HEK293 (cell line): ENCODE measurements around the gene MCTP1.

ENCODE experiments used
- CTCF ChIA-PET: fragments of 350-600 bp; formaldehyde crosslinking; extraction: SDS; loops from one replicate; lab custom pipeline; 2021; ENCODE audit warnings: antibody characterized with exemption; lab: Yijun Ruan, JAX
- POLR2A ChIA-PET: fragments of 300-600 bp; formaldehyde crosslinking; extraction: SDS; loops from one replicate; lab custom pipeline; 2020; ENCODE audit warnings: antibody characterized with exemption, inconsistent platforms; lab: Yijun Ruan, JAX
- H3K27ac ChIP-seq: fragments of 200-500 bp; sonication (Bioruptor generic); 2 replicates; pipeline ENCODE4 v1.5.1; 2014; ENCODE audit warnings: low read depth, low read length, control low read depth, inconsistent platforms; ENCODE audit errors: extremely low read depth
- H3K36me3 ChIP-seq, 2 experiments: fragments of 200-500 bp in 1 of 2; sonication (Bioruptor generic) in 1 of 2; 1 replicate in 1 of 2; 2 replicates in 1 of 2; pipeline ENCODE4 v1.5.1; 2014 to 2017; ENCODE audit warnings: inconsistent platforms in 2 of 2, low read length in 2 of 2; ENCODE audit not compliant: control insufficient read depth in 2 of 2, insufficient read depth in 1 of 2
- H3K4me1 ChIP-seq: fragments of 200-500 bp; sonication (Bioruptor generic); 2 replicates; pipeline ENCODE4 v1.5.1; 2014; ENCODE audit warnings: mild to moderate bottlenecking, low read length, inconsistent platforms; ENCODE audit not compliant: control insufficient read depth, insufficient read depth
- H3K4me3 ChIP-seq: 2 replicates; pipeline ENCODE4 v1.5.1; 2011; ENCODE audit warnings: low read depth, mild to moderate bottlenecking, control low read depth, low read length, moderate library complexity
- H3K9me3 ChIP-seq: fragments of 200-500 bp; sonication (Bioruptor generic); 2 replicates; pipeline ENCODE4 v1.5.1; 2014; ENCODE audit warnings: low read depth, low read length, inconsistent platforms; ENCODE audit not compliant: control insufficient read depth, insufficient read depth
- GLI4 ChIP-seq: fragments of 450-650 bp; formaldehyde crosslinking; IDR thresholded peaks from 2 replicates; pipeline ENCODE4 v1.5.1; 2016; ENCODE audit warnings: missing biosample characterization, missing genetic modification characterization
- IKZF3 ChIP-seq: fragments of 450-650 bp; IDR thresholded peaks from 2 replicates; pipeline ENCODE4 v1.5.0; 2018; ENCODE audit warnings: missing biosample characterization, mild to moderate bottlenecking, missing genetic modification characterization, moderate library complexity
- SP2 ChIP-seq: fragments of 450-650 bp; formaldehyde crosslinking; IDR thresholded peaks from 2 replicates; pipeline ENCODE4 v1.5.1; 2016; ENCODE audit warnings: missing biosample characterization, missing genetic modification characterization
- ZEB2 ChIP-seq: fragments of 450-650 bp; formaldehyde crosslinking; IDR thresholded peaks from 2 replicates; pipeline ENCODE4 v1.5.1; 2016; ENCODE audit warnings: missing biosample characterization, missing genetic modification characterization
- ZFHX2 ChIP-seq: fragments of 450-650 bp; formaldehyde crosslinking; conservative IDR thresholded peaks from 2 replicates; pipeline ENCODE4 v1.5.1; 2016; ENCODE audit warnings: missing biosample characterization, missing genetic modification characterization
- ZFP41 ChIP-seq: fragments of 450-650 bp; formaldehyde crosslinking; IDR thresholded peaks from 2 replicates; pipeline ENCODE4 v1.5.1; 2016; ENCODE audit warnings: missing biosample characterization, missing genetic modification characterization, borderline replicate concordance
- ZNF112 ChIP-seq: fragments of 450-650 bp; formaldehyde crosslinking; IDR thresholded peaks from 2 replicates; pipeline ENCODE4 v1.5.0; 2017; ENCODE audit warnings: missing biosample characterization, missing genetic modification characterization
- ZNF138 ChIP-seq: fragments of 450-650 bp; formaldehyde crosslinking; IDR thresholded peaks from 2 replicates; pipeline ENCODE4 v1.5.1; 2016; ENCODE audit warnings: missing biosample characterization, missing genetic modification characterization, borderline replicate concordance
- ZNF155 ChIP-seq: fragments of 450-650 bp; formaldehyde crosslinking; IDR thresholded peaks from 2 replicates; pipeline ENCODE4 v1.5.1; 2016; ENCODE audit warnings: missing biosample characterization, missing genetic modification characterization
- ZNF274 ChIP-seq, 2 experiments: fragments of 200-500 bp in 1 of 2; fragments of 450-650 bp in 1 of 2; sonication (Bioruptor generic) in 1 of 2; formaldehyde crosslinking in 1 of 2; IDR thresholded peaks; 2 replicates each; pipeline versions ENCODE4 v1.5.1 to v1.6.1; 2014 to 2016; ENCODE audit warnings: borderline replicate concordance in 1 of 2, inconsistent platforms in 1 of 2, low read length in 1 of 2, missing biosample characterization in 1 of 2, missing genetic modification characterization in 1 of 2
- ZNF311 ChIP-seq: fragments of 450-650 bp; formaldehyde crosslinking; IDR thresholded peaks from 2 replicates; pipeline ENCODE4 v1.5.1; 2017; ENCODE audit warnings: missing biosample characterization, missing genetic modification characterization, borderline replicate concordance
- ZNF350 ChIP-seq: fragments of 450-650 bp; formaldehyde crosslinking; IDR thresholded peaks from 2 replicates; pipeline ENCODE4 v1.5.0; 2017; ENCODE audit warnings: missing biosample characterization, mild to moderate bottlenecking, missing genetic modification characterization
- ZNF510 ChIP-seq: fragments of 450-650 bp; formaldehyde crosslinking; IDR thresholded peaks from 2 replicates; pipeline ENCODE4 v1.5.1; 2018; ENCODE audit warnings: mild to moderate bottlenecking, missing genetic modification characterization, missing biosample characterization; ENCODE audit not compliant: insufficient replicate concordance
- ZNF555 ChIP-seq: fragments of 450-650 bp; formaldehyde crosslinking; conservative IDR thresholded peaks from 2 replicates; pipeline ENCODE4 v1.5.1; 2017; ENCODE audit warnings: missing biosample characterization, mild to moderate bottlenecking, missing genetic modification characterization, inconsistent platforms
- ZNF621 ChIP-seq: fragments of 450-650 bp; formaldehyde crosslinking; IDR thresholded peaks from 2 replicates; pipeline ENCODE4 v1.5.1; 2017; ENCODE audit warnings: missing biosample characterization, missing genetic modification characterization
- ZNF626 ChIP-seq: fragments of 450-650 bp; sonication (Bioruptor Pico); formaldehyde crosslinking; IDR thresholded peaks from 2 replicates; pipeline ENCODE4 v1.5.1; 2018; ENCODE audit warnings: missing biosample characterization, missing genetic modification characterization, inconsistent platforms
- ZNF670 ChIP-seq: fragments of 450-650 bp; formaldehyde crosslinking; IDR thresholded peaks from 2 replicates; pipeline ENCODE4 v1.5.1; 2016; ENCODE audit warnings: missing biosample characterization, missing genetic modification characterization, low read depth
- ZNF677 ChIP-seq: fragments of 450-650 bp; IDR thresholded peaks from 2 replicates; pipeline ENCODE4 v1.5.0; 2018; ENCODE audit warnings: missing biosample characterization, mild to moderate bottlenecking, missing genetic modification characterization, moderate library complexity
- ZNF777 ChIP-seq: fragments of 450-650 bp; formaldehyde crosslinking; IDR thresholded peaks from 2 replicates; pipeline ENCODE4 v1.5.1; 2017; ENCODE audit warnings: missing biosample characterization, missing genetic modification characterization, borderline replicate concordance
- ZNF837 ChIP-seq: fragments of 450-650 bp; formaldehyde crosslinking; IDR thresholded peaks from 2 replicates; pipeline ENCODE4 v1.5.1; 2016; ENCODE audit warnings: missing biosample characterization, missing genetic modification characterization
- TF ChIP-seq, protein P1 (sequence below): fragments of 450-650 bp; formaldehyde crosslinking; IDR thresholded peaks from 2 replicates; pipeline ENCODE4 v1.5.1; 2016; ENCODE audit warnings: missing biosample characterization, missing genetic modification characterization
- TF ChIP-seq, protein P2 (sequence below): fragments of 450-650 bp; formaldehyde crosslinking; IDR thresholded peaks from 2 replicates; pipeline ENCODE4 v1.5.1; 2017; ENCODE audit warnings: missing biosample characterization, missing genetic modification characterization
- TF ChIP-seq, protein P3 (sequence below): fragments of 450-650 bp; formaldehyde crosslinking; IDR thresholded peaks from 2 replicates; pipeline ENCODE4 v1.5.1; 2016; ENCODE audit warnings: missing biosample characterization, missing genetic modification characterization, borderline replicate concordance

MCTP1 gene

DNA sequence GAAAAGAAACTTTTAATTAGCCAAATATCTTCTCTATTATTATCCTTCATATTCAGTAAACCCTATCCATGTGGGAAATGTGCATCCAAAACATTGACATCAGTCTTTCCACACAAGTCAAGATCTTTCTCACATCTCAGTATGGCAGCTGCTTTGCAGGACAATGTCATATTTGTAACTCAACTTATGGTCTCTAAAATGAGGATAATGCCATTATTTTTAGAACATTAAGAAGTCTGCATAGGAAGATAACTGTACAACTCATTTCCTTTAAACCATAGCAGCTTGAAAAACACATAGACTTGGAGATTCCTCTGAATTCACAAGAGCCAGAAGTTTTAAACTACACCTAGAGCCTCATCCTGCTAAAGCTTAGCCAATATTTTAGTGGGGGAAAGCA, 43.7 kb downstream of the MCTP1 start (continued):
- TF ChIP-seq ZNF837: no peak
- TF ChIP-seq ZNF311 (tag by site-specific recombination): no peak
- TF ChIP-seq ZNF777 (tag by site-specific recombination): no peak
- TF ChIP-seq, protein P1, sequence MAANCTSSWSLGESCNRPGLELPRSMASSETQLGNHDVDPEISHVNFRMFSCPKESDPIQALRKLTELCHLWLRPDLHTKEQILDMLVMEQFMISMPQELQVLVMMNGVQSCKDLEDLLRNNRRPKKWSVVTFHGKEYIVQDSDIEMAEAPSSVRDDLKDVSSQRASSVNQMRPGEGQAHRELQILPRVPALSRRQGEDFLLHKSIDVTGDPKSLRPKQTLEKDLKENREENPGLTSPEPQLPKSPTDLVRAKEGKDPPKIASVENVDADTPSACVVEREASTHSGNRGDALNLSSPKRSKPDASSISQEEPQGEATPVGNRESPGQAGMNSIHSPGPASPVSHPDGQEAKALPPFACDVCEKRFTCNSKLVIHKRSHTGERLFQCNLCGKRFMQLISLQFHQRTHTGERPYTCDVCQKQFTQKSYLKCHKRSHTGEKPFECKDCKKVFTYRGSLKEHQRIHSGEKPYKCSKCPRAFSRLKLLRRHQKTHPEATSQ: no peak
- no peak for TF ChIP-seq ZNF670 (tag by site-specific recombination)

DNA sequence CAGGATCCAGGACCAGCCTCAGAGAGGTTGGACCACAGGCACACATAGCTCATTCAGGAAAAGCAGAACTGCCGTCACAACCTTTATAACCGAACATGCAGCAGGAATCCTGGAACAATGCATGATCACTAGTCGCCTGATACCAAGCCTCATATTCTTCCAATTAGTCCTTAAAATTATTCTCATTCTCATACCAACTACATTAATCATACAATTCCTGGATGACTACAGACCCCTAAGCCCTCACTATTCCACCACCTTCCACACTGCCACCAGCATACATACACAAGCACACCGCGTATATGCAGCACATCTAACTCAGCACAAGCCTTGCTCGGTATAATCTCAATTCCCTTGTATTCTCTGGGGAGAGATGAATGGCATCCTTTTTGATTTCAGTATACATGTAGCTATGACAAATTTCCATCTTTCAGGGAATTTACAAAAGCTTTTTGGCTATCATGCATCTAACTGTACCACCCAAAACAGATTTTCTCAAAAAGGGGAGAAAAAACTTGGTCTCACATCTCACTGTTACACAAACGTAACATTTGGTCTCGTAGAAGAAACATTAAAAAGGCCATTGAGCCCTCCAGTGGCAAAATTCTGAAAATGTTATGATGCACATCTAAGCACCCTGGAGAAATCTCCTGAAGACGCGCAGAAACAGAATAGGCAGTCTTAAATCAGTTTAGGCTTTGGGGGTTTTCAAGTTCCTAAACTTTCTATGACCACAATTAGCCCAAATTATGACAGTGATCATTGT, 46.2 kb downstream of the MCTP1 start:
- Histone ChIP-seq H3K4me1 (no peaks in the 10 kb centered on the region), H3K27ac (no peak overlapping the region), H3K9me3 (no peaks in the 10 kb centered on the region), H3K4me3 (no peak overlapping the region), H3K36me3 (no peaks in the 10 kb centered on the region)
- no peak for TF ChIP-seq ZNF621 (tag by site-specific recombination)
- no peak for TF ChIP-seq ZNF510
- no peak for TF ChIP-seq IKZF3 (tag by site-specific recombination)
- TF ChIP-seq ZNF677 (tag by site-specific recombination): no peak
- TF ChIP-seq, protein P2, sequence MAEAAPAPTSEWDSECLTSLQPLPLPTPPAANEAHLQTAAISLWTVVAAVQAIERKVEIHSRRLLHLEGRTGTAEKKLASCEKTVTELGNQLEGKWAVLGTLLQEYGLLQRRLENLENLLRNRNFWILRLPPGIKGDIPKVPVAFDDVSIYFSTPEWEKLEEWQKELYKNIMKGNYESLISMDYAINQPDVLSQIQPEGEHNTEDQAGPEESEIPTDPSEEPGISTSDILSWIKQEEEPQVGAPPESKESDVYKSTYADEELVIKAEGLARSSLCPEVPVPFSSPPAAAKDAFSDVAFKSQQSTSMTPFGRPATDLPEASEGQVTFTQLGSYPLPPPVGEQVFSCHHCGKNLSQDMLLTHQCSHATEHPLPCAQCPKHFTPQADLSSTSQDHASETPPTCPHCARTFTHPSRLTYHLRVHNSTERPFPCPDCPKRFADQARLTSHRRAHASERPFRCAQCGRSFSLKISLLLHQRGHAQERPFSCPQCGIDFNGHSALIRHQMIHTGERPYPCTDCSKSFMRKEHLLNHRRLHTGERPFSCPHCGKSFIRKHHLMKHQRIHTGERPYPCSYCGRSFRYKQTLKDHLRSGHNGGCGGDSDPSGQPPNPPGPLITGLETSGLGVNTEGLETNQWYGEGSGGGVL (tag by site-specific recombination): no peak
- no peak for TF ChIP-seq ZNF555 (tag by site-specific recombination)
- no peak for TF ChIP-seq ZFHX2 (tag by site-specific recombination)
- TF ChIP-seq ZNF138: no peak
- TF ChIP-seq ZNF274 (IDR thresholded peaks at IDR 0.05; ENCODE audit: low read length): no peak
- TF ChIP-seq ZNF274 (tag by site-specific recombination; IDR thresholded peaks at IDR 0.05; ENCODE audit: borderline replicate concordance): no peak
- no peak for TF ChIP-seq ZNF155 (tag by site-specific recombination)
- ChIA-PET POLR2A (no interaction called here), CTCF (interaction anchor here (0.6 to 1.0 kb wide), 6 partner anchors 14 to 610 kb away, joined by 3 to 5 read pairs (median 3); no protein-coding TSS in a partner anchor)

DNA sequence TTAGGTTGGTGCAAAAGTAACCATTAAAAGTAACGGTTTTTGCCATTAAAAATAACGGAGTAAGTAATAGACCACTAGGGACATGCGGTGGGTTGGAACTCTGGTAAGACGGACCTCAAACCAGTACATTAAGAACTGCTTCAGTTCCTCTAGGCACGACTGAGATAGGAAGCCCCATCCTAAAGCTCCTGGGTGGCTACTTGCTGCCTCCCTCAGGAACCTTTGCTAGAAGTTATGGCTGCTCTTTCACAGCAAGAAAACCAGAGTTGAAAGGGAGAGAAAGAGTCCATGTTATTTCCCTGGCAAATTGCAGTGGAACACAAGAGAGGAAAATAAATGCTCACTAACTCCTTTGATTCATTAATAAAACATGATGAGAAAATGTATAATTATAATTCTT, 47.6 kb downstream of the MCTP1 start:
- no peak overlapping the region for H3K27ac ChIP-seq
- no peaks in the 10 kb centered on the region for H3K4me1 ChIP-seq
- H3K9me3 ChIP-seq: no peaks in the 10 kb centered on the region
- ChIA-PET CTCF (no interaction called here), POLR2A (no interaction called here)
- H3K36me3 ChIP-seq: no peaks in the 10 kb centered on the region
- no peak overlapping the region for H3K4me3 ChIP-seq
- TF ChIP-seq, protein P3, sequence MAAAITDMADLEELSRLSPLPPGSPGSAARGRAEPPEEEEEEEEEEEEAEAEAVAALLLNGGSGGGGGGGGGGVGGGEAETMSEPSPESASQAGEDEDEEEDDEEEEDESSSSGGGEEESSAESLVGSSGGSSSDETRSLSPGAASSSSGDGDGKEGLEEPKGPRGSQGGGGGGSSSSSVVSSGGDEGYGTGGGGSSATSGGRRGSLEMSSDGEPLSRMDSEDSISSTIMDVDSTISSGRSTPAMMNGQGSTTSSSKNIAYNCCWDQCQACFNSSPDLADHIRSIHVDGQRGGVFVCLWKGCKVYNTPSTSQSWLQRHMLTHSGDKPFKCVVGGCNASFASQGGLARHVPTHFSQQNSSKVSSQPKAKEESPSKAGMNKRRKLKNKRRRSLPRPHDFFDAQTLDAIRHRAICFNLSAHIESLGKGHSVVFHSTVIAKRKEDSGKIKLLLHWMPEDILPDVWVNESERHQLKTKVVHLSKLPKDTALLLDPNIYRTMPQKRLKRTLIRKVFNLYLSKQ (tag by site-specific recombination): no peak
- TF ChIP-seq ZFP41 (no peak), ZNF350 (tag by site-specific recombination) (no peak), ZNF626 (tag by site-specific recombination) (no peak), GLI4 (no peak), ZEB2 (tag by site-specific recombination) (no peak), ZNF112 (tag by site-specific recombination) (no peak), SP2 (tag by site-specific recombination) (no peak)
